SK-N-SH treated with all-trans-retinoic acid at 6 μM for 48 hours (cell line): Measurements from ENCODE around the gene HOMER1.

Experiments used
- ARNTL ChIP-seq: fragments of 450-650 bp; formaldehyde crosslinking; IDR thresholded peaks from 2 replicates; pipeline ENCODE4 v1.5.0; 2020; ENCODE audit warnings: low read depth, mild to moderate bottlenecking, moderate library complexity, borderline replicate concordance
- ESRRG ChIP-seq: fragments of 250-450 bp; sonication (Bioruptor Pico); IDR thresholded peaks from 2 replicates; pipeline ENCODE4 v1.6.1; 2021; ENCODE audit warnings: mild to moderate bottlenecking
- GLIS3 ChIP-seq: fragments of 250-450 bp; sonication (Bioruptor Pico); IDR thresholded peaks from 2 replicates; pipeline ENCODE4 v1.5.0; 2020; ENCODE audit warnings: mild to moderate bottlenecking, moderate library complexity
- POU6F1 ChIP-seq: fragments of 250-450 bp; sonication (Bioruptor Pico); IDR thresholded peaks from 2 replicates; pipeline ENCODE4 v1.8.0; 2021; ENCODE audit warnings: low read depth, mild to moderate bottlenecking, moderate library complexity, borderline replicate concordance
- PPARA ChIP-seq: fragments of 250-450 bp; sonication (Bioruptor Pico); IDR thresholded peaks from 2 replicates; pipeline ENCODE4 v1.5.0; 2020; ENCODE audit warnings: mild to moderate bottlenecking, borderline replicate concordance
- RARB ChIP-seq: fragments of 250-450 bp; sonication (Bioruptor Pico); IDR thresholded peaks from 2 replicates; pipeline ENCODE4 v1.8.0; 2021; ENCODE audit warnings: mild to moderate bottlenecking, moderate library complexity
- ZNF565 ChIP-seq: fragments of 450-650 bp; formaldehyde crosslinking; conservative IDR thresholded peaks from 2 replicates; pipeline ENCODE4 v1.5.0; 2020; ENCODE audit warnings: low read depth, mild to moderate bottlenecking, moderate library complexity

GRCh38 chr5:79430196-79430595, 83.7 kb downstream of the HOMER1 start:
- TF ChIP-seq ZNF565 (CRISPR knock-in tag): no peak
- TF ChIP-seq ARNTL (CRISPR knock-in tag): no peak
- no peak for TF ChIP-seq GLIS3 (CRISPR knock-in tag)
- TF ChIP-seq RARB (CRISPR knock-in tag): no peak
- no peak for TF ChIP-seq PPARA (CRISPR knock-in tag)
- no peak for TF ChIP-seq ESRRG (CRISPR knock-in tag)
- no peak for TF ChIP-seq POU6F1 (CRISPR knock-in tag)
